Neural progenitor cell (in vitro differentiated cells): ENCODE data around the gene NCOA1. TPM values are rescaled to one million over a fixed set of nuclear protein-coding genes. Genes with fewer than 3 reads are reported as not detected.

Experiments
- DNase-seq: peaks from one replicate; pipeline ENCODE4 v3.0.0-alpha.2; 2016; ENCODE audit warnings: low spot score
- H2AFZ ChIP-seq: fragments of 200-600 bp; sonication (generic); replicated peaks from 2 replicates; pipeline ENCODE4 v1.6.1; 2016; ENCODE audit warnings: antibody characterized with exemption
- H3F3A ChIP-seq: fragments of 200-600 bp; sonication (generic); 2 replicates; pipeline ENCODE4 v1.6.1; 2016; ENCODE audit warnings: antibody characterized with exemption, low read depth
- H3K27ac ChIP-seq: fragments of 200-600 bp; sonication (generic); 2 replicates; pipeline ENCODE4 v1.5.1; 2016; ENCODE audit warnings: mild to moderate bottlenecking
- H3K27me3 ChIP-seq: fragments of 200-600 bp; sonication (generic); 2 replicates; pipeline ENCODE4 v1.6.1; 2016; ENCODE audit warnings: mild to moderate bottlenecking, moderate library complexity
- H3K36me3 ChIP-seq: fragments of 200-600 bp; sonication (generic); 2 replicates; pipeline ENCODE4 v1.5.1; 2016
- H3K4me1 ChIP-seq: fragments of 200-600 bp; sonication (generic); 2 replicates; pipeline ENCODE4 v1.6.1; 2016; ENCODE audit warnings: mixed run types
- H3K4me2 ChIP-seq: fragments of 200-600 bp; sonication (generic); 2 replicates; pipeline ENCODE4 v1.6.1; 2016
- H3K4me3 ChIP-seq: fragments of 200-600 bp; sonication (generic); 2 replicates; pipeline ENCODE4 v1.5.1; 2016
- H3K79me2 ChIP-seq: fragments of 200-600 bp; sonication (generic); 2 replicates; pipeline ENCODE4 v1.6.1; 2016; ENCODE audit warnings: low read depth
- H3K9ac ChIP-seq: fragments of 200-600 bp; sonication (generic); 2 replicates; pipeline ENCODE4 v1.6.1; 2016
- H3K9me3 ChIP-seq: fragments of 200-600 bp; sonication (generic); 2 replicates; pipeline ENCODE4 v1.5.1; 2016; ENCODE audit warnings: low read depth
- H4K20me1 ChIP-seq: fragments of 200-600 bp; sonication (generic); 2 replicates; pipeline ENCODE4 v1.6.1; 2016; ENCODE audit warnings: low read depth
- H3K27ac Mint-ChIP-seq: 3 replicates; pipeline ENCODE4 v1.8.0; 2021; ENCODE audit warnings: mixed read lengths
- H3K27me3 Mint-ChIP-seq: 2 replicates; pipeline ENCODE4 v1.8.0; 2022; ENCODE audit warnings: low read depth, mild to moderate bottlenecking, inconsistent platforms, moderate library complexity, mixed read lengths; ENCODE audit not compliant: insufficient read depth
- H3K36me3 Mint-ChIP-seq: 3 replicates; pipeline ENCODE4 v1.8.0; 2021; ENCODE audit warnings: mixed read lengths
- H3K4me1 Mint-ChIP-seq: 3 replicates; pipeline ENCODE4 v1.8.0; 2021; ENCODE audit warnings: mixed read lengths
- H3K4me3 Mint-ChIP-seq: 3 replicates; pipeline ENCODE4 v1.8.0; 2021; ENCODE audit warnings: mild to moderate bottlenecking, moderate library complexity, mixed read lengths
- H3K9me3 Mint-ChIP-seq: 3 replicates; pipeline ENCODE4 v1.8.0; 2020; ENCODE audit warnings: mixed read lengths
- EZH2 ChIP-seq: fragments of 200-600 bp; sonication (generic); IDR thresholded peaks from 2 replicates; pipeline ENCODE4 v1.6.1; 2017; ENCODE audit warnings: antibody characterized with exemption, mild to moderate bottlenecking, moderate library complexity
- EZH2phosphoT487 ChIP-seq: fragments of 200-600 bp; sonication (generic); IDR thresholded peaks from 2 replicates; pipeline ENCODE4 v1.6.1; 2017; ENCODE audit warnings: antibody characterized with exemption
- total RNA-seq: library from RNA; depleted of rRNA; stranded (reverse); fragments of >200 nt; gene quantifications from 2 replicates; pipeline ENCODE4 v1.2.3, GENCODE V29; 2015; ENCODE audit warnings: low replicate concordance
- TF ChIP-seq, protein P1 (sequence below): fragments of 200-600 bp; sonication (generic); IDR thresholded peaks from 2 replicates; pipeline ENCODE4 v1.5.1; 2017; ENCODE audit warnings: antibody characterized with exemption, mild to moderate bottlenecking

Gene NCOA1
- total RNA-seq, 1 donor from 2014 or later = 29.3 TPM

DNA sequence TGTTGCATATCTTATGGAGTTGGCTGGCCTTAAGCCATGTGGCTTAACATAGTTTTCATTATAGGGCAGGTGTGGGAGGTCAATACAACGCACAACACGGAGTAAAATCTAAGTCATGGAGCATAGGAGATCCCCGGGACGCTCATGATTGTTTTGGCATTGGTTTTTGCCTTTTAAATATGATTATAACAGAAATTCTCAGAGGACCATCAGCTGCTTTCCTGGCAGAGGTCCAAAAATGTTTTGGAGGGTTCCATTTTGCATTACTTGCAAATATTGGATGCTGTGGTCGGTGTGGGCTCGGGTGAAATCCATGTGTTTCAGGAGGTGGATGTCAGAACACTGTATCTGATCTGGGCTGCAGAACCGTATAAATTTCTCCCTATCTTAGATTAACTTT, 3.4 kb downstream of the NCOA1 start:
- no peaks in the 10 kb centered on the region for H3K27me3 Mint-ChIP-seq
- H3K27me3 ChIP-seq = peaks cover 21% of the 10 kb centered on the region
- no peak overlapping the region for H3K9ac ChIP-seq
- H3K36me3 Mint-ChIP-seq = no peaks in the 10 kb centered on the region
- peaks cover 70% of the 10 kb centered on the region for H3K79me2 ChIP-seq
- TF ChIP-seq EZH2phosphoT487 (no peak), EZH2 (no peak)
- TF ChIP-seq, protein P1, sequence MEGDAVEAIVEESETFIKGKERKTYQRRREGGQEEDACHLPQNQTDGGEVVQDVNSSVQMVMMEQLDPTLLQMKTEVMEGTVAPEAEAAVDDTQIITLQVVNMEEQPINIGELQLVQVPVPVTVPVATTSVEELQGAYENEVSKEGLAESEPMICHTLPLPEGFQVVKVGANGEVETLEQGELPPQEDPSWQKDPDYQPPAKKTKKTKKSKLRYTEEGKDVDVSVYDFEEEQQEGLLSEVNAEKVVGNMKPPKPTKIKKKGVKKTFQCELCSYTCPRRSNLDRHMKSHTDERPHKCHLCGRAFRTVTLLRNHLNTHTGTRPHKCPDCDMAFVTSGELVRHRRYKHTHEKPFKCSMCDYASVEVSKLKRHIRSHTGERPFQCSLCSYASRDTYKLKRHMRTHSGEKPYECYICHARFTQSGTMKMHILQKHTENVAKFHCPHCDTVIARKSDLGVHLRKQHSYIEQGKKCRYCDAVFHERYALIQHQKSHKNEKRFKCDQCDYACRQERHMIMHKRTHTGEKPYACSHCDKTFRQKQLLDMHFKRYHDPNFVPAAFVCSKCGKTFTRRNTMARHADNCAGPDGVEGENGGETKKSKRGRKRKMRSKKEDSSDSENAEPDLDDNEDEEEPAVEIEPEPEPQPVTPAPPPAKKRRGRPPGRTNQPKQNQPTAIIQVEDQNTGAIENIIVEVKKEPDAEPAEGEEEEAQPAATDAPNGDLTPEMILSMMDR = no peak
- peaks cover 31% of the 10 kb centered on the region for H3K4me1 Mint-ChIP-seq
- H3K4me3 ChIP-seq = no peak overlapping the region
- H4K20me1 ChIP-seq = peaks cover 43% of the 10 kb centered on the region
- no peak for DNase-seq
- H2AFZ ChIP-seq = no peak overlapping the region
- peaks cover 22% of the 10 kb centered on the region for H3F3A ChIP-seq
- no peak overlapping the region for H3K27ac ChIP-seq
- peaks cover 22% of the 10 kb centered on the region for H3K4me1 ChIP-seq
- H3K4me2 ChIP-seq = no peak overlapping the region
- H3K9me3 Mint-ChIP-seq = no peaks in the 10 kb centered on the region
- H3K27ac Mint-ChIP-seq = no peak overlapping the region
- no peak overlapping the region for H3K4me3 Mint-ChIP-seq
- H3K36me3 ChIP-seq = no peaks in the 10 kb centered on the region
- H3K9me3 ChIP-seq = no peaks in the 10 kb centered on the region

DNA sequence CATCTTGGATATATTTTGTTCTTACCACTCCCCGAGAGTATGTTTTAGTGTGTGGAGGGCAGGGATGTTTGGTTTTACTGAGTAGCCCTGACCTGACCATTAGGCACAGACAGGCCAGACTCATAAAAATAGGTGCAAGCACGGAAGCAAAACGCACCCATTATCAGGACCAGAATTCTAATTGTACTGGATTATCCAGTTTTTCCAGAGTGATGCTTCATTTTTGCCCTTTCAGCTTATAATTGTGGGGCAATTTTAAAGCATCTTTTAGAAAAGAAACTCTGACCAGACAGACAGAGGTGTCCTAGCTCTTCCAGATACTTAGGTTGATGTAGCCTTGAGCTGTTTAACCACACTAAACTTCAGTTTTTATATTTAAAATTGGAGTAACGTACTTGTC, 4.4 kb downstream of the NCOA1 start:
- TF ChIP-seq EZH2 (no peak), EZH2phosphoT487 (no peak)
- TF ChIP-seq, protein P1 = no peak
- no peak for DNase-seq
- Histone ChIP-seq H3K4me1 (peaks cover 14% of the 10 kb centered on the region), H3K4me3 (no peak overlapping the region), H3F3A (peaks cover 12% of the 10 kb centered on the region), H3K79me2 (peaks cover 80% of the 10 kb centered on the region), H3K27me3 (peaks cover 21% of the 10 kb centered on the region), H3K4me2 (no peak overlapping the region), H4K20me1 (peaks cover 43% of the 10 kb centered on the region), H3K9ac (no peak overlapping the region), H3K27ac (no peak overlapping the region), H3K36me3 (no peaks in the 10 kb centered on the region), H3K9me3 (no peaks in the 10 kb centered on the region), H2AFZ (no peak overlapping the region)
- H3K27me3 Mint-ChIP-seq = no peaks in the 10 kb centered on the region
- H3K9me3 Mint-ChIP-seq = no peaks in the 10 kb centered on the region
- H3K36me3 Mint-ChIP-seq = no peaks in the 10 kb centered on the region
- no peak overlapping the region for H3K4me3 Mint-ChIP-seq
- H3K27ac Mint-ChIP-seq = no peak overlapping the region
- H3K4me1 Mint-ChIP-seq = peaks cover 22% of the 10 kb centered on the region

DNA sequence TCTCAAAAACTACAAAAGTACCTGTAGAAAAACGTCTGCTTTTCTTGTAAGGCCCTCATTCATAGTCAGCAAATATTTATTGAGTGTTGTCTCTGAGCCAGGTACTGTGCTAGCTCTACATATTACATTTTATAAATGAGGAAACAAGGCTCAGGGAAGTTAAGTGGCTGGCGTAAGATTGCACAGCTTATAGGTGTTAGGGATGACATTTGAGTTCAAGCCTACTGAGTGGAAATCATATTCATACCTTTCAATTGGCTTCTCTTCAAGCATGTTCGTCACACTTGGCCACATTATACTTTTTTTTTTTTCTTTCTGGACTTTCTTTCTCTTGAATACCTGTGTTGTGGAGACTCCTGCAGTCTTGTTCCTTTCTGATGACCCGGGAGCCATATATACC, 5.9 kb downstream of the NCOA1 start:
- H3K4me2 ChIP-seq = no peak overlapping the region
- no peaks in the 10 kb centered on the region for H3K36me3 ChIP-seq
- H3K4me3 ChIP-seq = no peak overlapping the region
- no peak overlapping the region for H3K4me3 Mint-ChIP-seq
- H4K20me1 ChIP-seq = peaks cover 39% of the 10 kb centered on the region
- no peak overlapping the region for H3K27ac ChIP-seq
- H3K4me1 Mint-ChIP-seq = peaks cover 20% of the 10 kb centered on the region
- peaks cover 6% of the 10 kb centered on the region for H3F3A ChIP-seq
- H3K36me3 Mint-ChIP-seq = no peaks in the 10 kb centered on the region
- no peak overlapping the region for H3K9ac ChIP-seq
- TF ChIP-seq EZH2 (no peak), EZH2phosphoT487 (no peak)
- TF ChIP-seq, protein P1 = no peak
- peaks cover 20% of the 10 kb centered on the region for H3K27me3 ChIP-seq
- H3K27me3 Mint-ChIP-seq = no peaks in the 10 kb centered on the region
- no peak for DNase-seq
- no peaks in the 10 kb centered on the region for H3K9me3 Mint-ChIP-seq
- H2AFZ ChIP-seq = no peak overlapping the region
- no peaks in the 10 kb centered on the region for H3K9me3 ChIP-seq
- H3K4me1 ChIP-seq = peaks cover 14% of the 10 kb centered on the region
- no peak overlapping the region for H3K27ac Mint-ChIP-seq
- peaks cover 87% of the 10 kb centered on the region for H3K79me2 ChIP-seq
